Activated effector memory CD4-positive, alpha-beta T cell treated with Interleukin-2 at 50 U/mL for 16 hours (primary cell): ENCODE measurements around the gene WNT2B.

ENCODE experiments used
- DNase-seq: peaks from one replicate; pipeline ENCODE4 v3.0.0-alpha.2; 2020

The WNT2B gene

GRCh38 chr1:112505400-112505785, 3.4 kb upstream of the WNT2B start:
- DNase-seq: no peak

GRCh38 chr1:112505878-112506277, 2.9 kb upstream of the WNT2B start:
- DNase-seq: no peak

GRCh38 chr1:112506306-112506705, 2.5 kb upstream of the WNT2B start:
- DNase-seq: no peak

- DNase-seq: no peak
These were observed 2.0 kb upstream of the WNT2B start for GRCh38 chr1:112506731-112507130.

- no peak for DNase-seq
These were observed 1.4 kb upstream of the WNT2B start for GRCh38 chr1:112507336-112507735.

- DNase-seq: peak; percentile 7
These were observed 866 bp upstream of the WNT2B start for GRCh38 chr1:112507921-112508277.

GRCh38 chr1:112509005-112509659, 367 bp downstream of the WNT2B start:
- peak; percentile 9 for DNase-seq

- no peak for DNase-seq
These were observed 954 bp downstream of the WNT2B start for GRCh38 chr1:112509660-112510178.

GRCh38 chr1:112510340-112510739, 1.6 kb downstream of the WNT2B start:
- DNase-seq: no peak

GRCh38 chr1:112511897-112512296, 3.1 kb downstream of the WNT2B start:
- no peak for DNase-seq

- no peak for DNase-seq
These were observed 4.5 kb downstream of the WNT2B start for GRCh38 chr1:112513112-112513870.

GRCh38 chr1:112514901-112515300, 6.1 kb downstream of the WNT2B start:
- DNase-seq: no peak

GRCh38 chr1:112515311-112516009, 6.7 kb downstream of the WNT2B start:
- DNase-seq: no peak

- DNase-seq: no peak
These were observed 7.4 kb downstream of the WNT2B start for GRCh38 chr1:112516141-112516540.

GRCh38 chr1:112517231-112517630, 8.5 kb downstream of the WNT2B start:
- no peak for DNase-seq

GRCh38 chr1:112517646-112518045, 8.9 kb downstream of the WNT2B start:
- DNase-seq: no peak

GRCh38 chr1:112518186-112518585, 9.4 kb downstream of the WNT2B start:
- DNase-seq: no peak

- DNase-seq: no peak
These were observed 11.4 kb downstream of the WNT2B start for GRCh38 chr1:112520166-112520565.

- DNase-seq: no peak
These were observed 13.9 kb downstream of the WNT2B start for GRCh38 chr1:112522621-112523020.

GRCh38 chr1:112524251-112524650, 15.5 kb downstream of the WNT2B start:
- no peak for DNase-seq

- DNase-seq: no peak
These were observed 16.2 kb downstream of the WNT2B start for GRCh38 chr1:112524986-112525385.

- DNase-seq: no peak
These were observed 18.7 kb downstream of the WNT2B start for GRCh38 chr1:112527266-112528010.

GRCh38 chr1:112528076-112528475, 19.3 kb downstream of the WNT2B start:
- no peak for DNase-seq
